Fibroblast of skin of left biceps (primary cell): ENCODE results near the gene C1RL.
A peak's percentile ranks its signal among the peaks of the same experiment; 100 is the strongest.

Experiments
- DNase-seq, 2 experiments: peaks; one replicate each; pipeline ENCODE4 v3.0.0-alpha.2; 2013; ENCODE audit warnings: low read depth in 2 of 2

C1RL gene

DNA sequence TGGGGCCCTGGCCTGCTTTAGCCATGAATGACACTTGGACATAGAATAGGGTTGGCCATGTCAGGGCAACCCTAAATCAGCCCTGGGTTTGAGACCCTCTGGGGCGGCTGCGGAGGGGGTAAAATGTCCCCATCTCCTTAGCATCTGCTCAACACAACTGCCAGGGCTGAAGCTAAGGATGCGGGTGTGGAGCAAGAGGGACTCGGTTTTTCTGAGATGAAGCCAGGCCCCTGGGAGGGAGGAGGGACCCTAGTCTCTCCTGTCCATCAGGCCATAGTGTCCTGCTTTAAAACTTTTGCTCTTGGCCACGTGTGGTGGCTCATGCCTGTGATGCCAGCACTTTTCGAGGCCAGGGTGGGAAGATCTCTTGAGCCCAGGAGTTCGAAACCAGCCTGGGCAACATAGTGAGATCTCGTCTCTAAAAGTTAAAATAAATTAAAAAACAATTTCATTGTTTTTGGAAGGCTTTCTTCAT is 16.0 kb downstream of the C1RL start:
- no peak for DNase-seq

DNA sequence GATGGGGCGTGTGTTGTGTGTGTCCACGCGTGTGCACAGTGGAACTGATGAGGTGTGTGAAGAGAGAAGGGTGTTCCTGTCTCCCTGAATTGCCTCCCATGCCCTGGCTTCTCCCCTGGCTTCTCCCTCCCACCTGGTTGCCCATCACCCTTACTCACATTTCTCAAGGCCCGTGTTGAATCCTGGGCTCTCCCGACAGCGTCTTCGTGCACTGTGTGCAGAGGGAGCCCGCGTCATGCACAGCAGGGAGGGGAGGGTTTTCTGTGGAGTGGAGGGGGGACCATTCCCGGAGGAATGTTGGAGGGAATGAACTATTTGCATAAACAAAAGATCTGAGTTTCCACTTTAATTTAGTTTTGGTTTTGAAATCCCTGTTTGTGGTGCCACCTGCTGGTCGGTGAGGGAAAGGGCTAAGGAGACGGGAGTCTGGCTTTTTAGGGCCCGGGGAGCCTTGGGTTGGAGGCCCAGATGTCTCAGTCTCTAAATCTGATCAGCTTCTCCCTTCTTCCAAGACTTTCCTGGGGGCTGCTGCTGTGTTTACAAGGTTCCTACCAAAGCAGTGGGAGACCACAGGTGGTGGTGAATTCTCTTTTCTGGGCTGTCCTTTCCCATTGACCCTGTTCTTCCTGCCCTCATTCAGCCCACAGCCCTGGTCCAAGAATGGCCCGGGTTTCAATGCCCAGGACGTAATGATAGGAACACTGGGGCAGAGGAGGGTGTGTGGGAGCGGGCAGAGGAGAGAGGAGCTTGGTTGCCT is 16.6 kb downstream of the C1RL start, which contains the start of gene C1R:
TSS of gene C1R (minus strand) at position 217 of the 757 bp plus-strand sequence. CDS start at position 160, 57 bp downstream.
- peak; percentile 82 to 83 for DNase-seq

DNA sequence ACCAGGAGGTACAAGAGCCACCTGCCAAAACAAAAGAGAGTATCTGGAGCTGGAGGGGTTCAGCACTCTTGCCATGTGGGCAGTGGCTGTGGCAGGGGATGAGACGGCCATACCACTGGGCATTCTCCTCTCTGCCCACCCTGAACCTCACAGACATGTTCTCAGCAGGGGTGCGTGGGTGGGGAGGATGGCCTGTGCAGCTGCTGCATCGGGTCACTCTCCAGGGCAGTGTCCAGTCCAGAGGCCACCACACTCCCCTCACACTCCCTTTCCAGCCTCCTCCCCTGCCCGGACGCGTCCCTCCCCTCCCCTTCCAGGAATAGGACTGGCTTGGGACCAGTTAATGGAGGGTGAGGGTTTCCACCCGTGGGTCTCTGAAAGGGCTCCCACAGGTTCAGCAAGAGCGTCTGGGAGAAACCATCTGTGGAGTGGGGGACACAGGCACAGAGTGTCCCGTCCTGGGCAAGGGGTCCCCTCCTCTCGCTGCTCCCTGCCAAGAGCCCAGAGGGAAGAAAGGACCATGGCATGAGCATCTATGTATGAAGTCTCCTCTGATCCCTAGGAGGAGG is 17.3 kb downstream of the C1RL start:
- no peak for DNase-seq

DNA sequence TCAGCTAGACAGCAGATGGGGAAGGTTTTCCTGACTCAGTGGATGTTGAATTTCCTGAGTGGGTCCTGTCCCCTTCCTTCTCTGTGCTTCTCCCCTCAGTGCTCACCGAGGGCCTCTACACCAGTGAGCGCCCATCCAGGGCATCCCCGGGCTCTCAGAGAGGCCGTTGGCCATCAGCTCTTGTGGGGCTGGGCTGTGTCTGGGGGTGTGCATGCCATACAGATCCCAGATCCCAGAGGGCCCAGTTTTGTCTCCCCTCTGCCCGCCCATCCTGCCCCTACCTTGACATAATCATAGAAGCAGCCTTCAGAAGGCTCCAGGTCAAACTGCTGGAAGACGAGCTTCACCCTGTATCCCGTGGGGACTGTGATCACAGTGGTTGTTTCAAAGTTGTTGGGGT is 17.8 kb downstream of the C1RL start:
- DNase-seq, result no peak

DNA sequence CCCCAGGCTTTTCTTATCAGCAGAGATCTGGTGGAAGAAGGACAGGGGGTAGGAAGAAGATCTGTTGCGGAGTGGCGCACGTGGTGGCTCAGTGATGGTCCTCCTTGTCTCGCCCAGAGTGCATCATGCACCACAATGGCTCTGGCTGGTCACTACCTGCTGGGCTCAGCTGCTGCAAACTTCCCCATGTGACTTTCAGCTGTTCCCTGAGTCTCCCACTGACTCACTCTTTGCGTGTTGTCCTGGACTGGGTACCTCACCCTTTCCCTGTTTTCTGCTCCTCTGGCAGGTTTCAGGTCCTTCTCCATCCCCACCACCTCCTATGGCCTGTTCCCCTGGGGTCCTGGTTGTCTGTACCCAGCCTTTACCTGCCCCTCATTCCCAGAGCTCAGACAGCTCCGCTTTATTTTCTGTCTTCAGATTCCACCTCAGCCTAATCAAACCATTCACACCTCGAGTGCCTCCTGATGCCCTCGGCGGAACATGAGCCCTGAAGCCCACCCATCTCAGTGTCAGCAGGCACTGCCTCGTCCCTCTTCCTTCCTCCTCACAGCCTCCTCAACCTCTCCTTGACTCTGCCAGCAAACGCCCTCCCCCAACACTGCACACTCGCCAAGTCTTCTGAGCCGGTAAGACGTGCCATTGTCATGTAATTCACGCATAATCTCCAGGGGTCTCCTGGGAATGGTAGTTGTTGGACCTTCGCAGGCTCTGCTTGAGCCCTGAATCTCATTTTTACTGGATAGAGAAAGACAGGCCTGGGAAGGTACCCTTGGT is 18.6 kb downstream of the C1RL start:
- DNase-seq, result no peak

DNA sequence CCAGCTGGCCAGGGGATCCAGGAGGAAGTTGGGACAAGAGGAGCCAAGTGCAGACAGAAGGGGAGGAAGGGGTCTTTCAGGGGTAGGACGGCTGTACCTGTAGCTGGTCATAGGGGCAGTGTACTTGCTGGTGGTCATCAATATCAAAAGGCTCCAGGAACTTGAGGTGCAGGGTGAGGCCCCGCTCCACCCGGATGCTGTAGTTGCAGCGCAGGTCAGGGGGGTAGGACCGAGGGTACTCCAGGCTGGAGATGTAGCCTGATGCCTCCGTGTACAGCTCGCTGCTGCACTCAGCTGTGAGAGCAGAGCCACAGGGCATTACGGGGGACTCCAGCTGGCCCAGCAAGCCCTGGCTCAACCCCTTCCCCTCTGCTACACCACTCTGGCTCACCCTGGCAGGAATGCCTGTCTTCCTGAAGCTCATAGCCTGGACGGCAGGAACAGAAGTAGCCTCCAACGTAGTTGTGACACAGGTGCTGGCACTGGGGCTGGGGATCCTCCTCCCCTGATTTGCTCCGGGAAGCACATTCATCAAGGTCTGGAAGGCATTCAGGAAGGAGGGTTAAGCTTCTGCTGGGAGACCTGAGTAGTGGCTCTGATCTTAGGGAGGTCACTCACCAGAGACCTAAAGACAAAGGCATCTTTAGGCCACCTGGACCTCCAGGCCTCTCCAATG is 19.7 kb downstream of the C1RL start:
- no peak for DNase-seq

DNA sequence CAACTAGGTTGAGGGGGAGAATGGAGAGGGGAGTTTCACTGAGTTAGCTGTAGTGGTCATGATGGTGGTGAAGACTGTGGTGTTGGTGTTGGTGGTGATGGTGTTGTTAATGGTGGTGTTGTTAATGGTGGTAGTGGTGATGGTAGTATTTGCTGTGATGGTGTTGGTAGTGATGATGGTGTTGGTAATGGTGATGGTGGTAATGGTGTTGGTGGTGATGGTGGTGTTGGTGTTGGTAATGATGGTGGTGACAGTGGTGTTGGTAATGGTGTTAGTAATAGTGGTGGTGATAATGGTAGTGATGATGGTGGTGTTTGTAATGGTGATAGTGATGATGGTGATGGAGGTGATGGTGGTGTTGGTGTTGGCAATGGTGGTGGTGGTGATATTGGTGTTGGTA is 25.9 kb downstream of the C1RL start:
- DNase-seq, result no peak

DNA sequence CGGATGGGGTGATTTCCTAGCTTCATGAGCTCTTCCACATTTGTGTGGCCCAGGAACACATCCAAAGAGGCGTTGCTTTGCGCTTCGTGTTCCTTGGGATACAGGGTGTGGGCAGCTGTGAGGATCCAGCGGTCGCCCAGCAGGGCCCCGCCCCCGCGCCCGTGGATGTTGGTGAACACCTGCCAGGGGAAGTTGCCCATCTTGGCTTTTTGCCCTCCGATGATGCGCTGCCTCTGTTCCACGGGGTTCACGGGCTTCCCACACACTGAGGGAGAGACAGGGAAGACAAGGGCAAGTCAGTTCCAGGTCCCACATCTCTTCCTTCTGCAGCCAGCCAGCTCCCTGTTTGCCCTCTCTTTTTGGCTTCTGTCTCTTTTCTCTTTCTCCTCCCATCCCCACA is 28.0 kb downstream of the C1RL start:
- no peak for DNase-seq

DNA sequence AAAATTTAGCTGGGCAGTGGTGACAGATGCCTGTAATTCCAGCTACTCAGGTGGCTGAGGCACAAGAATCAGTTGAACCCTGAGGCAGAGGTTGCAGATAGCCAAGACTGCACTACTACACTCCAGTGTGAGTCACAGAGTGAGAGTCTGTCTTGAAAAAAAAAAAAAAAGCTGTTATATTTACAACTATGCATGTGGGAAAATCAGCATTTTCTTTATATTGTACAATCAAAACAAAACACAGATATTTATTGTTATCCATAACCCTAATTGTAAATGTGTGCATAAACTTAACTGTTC is 29.2 kb downstream of the C1RL start:
- no peak for DNase-seq

DNA sequence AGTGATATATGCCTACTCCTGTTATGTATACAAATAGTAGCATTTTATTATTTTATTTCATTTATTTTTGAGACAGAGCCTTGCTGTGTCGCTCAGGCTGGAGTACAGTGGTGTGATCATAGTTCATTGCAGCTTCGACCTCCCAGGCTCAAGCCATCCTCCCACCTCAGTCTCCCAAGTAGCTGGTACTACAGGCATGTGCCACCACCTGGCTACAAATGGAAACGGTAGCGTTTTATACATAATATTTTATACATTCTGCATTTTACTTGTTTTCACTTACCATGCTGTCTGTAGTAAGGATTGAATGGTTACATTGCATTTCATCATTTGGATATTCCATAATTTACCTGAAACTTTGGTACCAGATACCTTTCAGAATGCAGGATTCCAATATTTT is 30.9 kb downstream of the C1RL start:
- DNase-seq, result no peak

DNA sequence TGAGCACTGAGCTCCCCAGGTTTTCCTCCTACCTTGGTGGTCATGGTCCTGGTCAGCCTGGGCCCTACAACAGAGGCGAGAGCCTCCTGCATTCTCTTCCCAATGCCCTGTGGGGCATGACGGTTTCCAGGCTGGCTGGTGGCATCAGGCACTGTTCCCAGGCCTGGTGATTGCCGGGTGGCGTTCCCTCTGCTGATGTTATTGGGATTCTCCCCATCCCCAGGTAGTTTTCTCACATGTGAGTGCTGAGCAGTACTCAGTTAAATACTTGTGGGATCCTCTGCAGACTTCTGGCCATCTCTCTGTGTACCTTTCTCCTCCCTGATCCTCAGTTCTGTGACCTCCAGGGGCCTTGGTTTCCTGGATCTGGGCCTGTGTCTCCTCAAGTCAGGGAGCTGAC is 32.5 kb downstream of the C1RL start:
- DNase-seq, result no peak

DNA sequence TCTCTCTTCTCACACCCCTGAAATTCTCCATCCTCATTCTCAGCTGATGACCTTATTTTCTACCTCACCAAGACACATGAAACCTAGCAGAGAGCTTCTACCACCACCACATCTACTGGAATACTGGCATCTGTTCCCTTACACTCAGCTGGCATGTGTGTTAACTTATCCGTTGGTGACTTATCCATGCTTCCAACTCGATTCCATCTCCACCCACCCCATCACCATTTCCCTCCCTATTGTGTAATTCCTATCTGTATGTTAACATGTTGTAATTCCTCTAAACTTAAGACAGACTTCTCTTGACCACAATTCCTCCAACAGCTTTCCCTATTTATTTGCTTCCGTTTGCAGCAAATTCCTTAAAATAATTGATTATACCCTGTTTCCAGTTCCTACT is 33.1 kb downstream of the C1RL start:
- peak; percentile 52 to 60 for DNase-seq

DNA sequence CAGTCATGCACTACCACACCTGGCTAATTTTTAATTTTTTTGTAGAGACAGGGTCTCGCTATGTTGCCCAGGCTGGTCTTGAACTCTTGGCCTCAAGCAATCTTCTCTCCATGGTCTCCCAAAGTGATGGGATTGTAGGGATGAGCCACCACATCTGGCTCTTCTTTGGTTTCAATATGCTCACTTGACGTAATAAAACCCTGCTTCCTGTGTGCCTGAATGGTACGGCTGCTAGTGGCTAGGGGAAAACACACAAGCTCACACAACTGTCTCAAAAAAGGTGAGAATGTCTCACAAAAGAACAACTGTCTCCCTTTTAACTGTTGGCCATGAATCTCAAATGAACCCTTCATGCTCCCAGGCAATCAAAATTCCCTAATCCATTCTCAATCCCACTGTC is 33.5 kb downstream of the C1RL start:
- DNase-seq, result no peak

DNA sequence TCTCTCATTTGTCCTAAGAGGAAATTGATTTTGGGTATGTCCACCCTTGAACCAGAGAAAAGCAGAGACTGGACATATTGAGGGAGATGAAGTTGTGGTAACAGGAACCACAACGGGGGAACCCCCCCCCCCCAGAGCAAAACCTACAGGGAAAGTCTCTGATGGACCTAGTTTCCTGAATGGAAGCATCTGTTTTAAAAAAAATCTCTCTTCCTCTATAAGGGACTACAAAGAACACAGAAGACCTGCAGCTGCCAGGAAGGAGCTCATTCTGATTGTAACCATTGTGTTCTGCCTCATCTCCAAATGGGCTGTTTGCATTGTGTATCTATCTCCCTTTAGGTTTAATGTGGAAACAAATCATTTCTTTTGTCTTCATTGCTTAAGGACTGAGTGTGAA is 35.1 kb downstream of the C1RL start:
- no peak for DNase-seq

DNA sequence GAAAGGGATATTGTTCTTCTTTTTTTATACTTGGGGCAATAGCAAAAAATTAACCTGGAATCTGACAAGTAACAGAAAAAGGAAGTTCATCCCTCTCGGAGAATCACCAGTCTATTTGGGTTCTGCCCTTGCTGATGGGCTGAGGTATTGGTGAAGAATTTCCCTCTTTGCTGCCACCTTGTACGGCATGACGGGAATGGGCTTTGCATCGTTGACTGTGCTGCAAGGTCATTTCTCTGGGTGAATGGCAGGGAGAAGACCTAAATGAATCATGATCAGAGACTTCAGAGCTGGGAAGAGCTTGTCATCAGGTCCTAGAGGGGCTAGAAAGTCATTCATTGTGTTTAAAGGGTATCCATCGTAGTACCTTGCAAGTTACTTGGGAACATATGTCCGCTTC is 36.5 kb downstream of the C1RL start:
- DNase-seq, result no peak

DNA sequence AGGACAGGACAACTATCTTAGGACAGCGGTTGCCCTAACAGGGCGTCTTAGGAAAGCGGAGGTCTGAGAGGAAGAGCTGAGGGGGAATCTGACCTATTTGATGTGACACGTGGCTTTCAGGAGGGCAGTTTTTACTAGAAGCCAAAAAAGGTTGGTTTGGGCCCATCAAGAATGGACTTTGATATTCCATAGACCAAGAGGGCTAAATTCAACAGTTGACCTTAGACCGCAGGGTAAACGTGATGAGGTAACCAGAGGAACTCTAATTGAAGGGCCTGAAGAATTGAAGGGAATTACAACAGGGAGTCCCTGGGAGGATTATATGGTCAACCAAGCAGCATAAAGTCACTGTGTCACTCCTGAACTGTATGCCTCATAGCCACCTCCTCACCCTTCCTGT is 37.0 kb downstream of the C1RL start:
- no peak for DNase-seq

DNA sequence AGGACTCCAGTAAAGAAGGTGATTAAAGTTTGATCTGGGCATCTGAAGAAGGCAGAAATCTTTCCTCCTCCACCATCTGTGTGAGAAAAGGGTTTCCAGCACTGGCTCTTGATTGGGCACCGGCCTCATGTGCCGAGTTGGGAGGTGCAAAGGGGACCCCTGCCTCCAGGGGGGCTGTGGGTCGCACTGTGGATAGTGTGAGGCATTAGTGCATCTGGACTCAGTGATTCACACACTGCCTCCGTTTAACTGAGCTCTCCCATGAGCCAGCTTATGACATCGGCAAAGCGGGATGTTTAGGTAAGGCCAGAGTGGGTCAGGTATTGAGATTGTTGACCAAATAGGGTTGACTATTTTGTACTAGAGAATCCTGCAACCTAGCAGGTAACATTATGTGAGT is 39.6 kb downstream of the C1RL start:
- DNase-seq, result no peak

DNA sequence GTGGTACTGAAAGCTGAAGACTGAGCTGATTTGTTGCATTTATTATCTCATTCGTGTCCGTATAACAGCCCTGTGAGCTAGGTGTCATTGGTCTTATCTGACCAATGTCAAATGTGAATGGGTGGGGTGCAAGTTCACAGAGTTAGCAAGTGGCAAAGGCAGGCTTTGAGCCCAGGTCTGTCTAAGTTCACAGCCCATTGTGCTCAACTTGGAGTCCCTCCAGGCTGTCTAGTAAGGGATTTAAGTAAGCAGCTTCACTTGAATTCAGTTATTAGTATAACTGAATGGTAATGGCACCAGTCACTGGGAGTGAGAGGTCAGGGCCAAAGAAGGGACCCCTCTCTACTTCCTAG is 40.0 kb downstream of the C1RL start:
- no peak for DNase-seq

DNA sequence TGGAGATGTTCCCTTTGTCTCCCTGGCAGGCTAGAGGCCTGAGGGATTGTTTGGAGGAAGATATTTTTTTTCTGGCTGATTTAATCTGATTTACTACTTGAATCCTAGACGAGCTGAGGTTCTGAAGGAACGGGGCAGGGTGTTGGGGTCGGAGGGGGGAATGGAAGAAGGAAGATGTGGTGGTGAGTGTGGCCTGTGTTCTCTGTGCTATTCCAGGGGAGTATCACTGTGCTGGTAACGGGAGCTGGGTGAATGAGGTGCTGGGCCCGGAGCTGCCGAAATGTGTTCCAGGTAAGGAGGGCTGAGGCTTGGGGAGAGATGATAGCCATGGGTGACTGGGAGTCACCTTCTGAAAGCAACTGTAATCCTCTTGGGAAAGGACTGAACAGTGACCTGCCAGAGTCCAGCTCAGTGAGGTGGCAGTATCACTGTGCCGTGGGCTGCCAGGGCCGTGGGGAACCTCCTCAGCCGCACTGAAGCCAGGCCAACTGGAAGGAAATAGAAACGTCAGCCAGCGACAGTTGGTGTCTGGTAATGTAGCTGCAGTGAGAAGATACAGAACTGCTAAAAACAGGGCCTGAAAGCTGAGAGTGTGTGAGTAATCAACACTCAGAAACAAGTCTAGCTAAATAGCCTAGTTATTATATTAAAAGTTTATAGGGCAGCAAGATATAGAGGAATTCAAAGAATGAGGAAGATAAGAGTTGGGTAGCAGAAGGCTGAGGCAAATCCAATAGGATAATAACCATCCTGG is 40.6 kb downstream of the C1RL start:
- no peak for DNase-seq

DNA sequence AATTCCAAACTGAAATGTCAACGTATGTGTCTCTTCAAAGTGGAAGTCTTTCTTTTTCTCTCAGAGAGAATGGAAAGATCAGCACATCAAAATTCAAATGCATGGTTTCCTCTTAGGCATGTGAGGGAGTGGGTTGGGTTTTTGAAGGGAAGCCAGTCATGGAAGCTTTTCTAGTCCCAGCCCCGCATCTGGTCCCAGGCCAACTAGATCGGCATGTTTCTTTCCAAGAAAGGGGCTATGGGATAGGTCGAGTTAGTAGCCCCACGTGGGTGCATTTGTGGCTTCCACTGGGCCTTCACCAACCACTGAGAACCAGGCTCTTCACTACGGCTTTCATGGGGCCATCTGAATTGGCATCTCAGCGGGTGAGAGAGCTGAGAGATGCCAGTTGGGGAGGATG is 41.9 kb downstream of the C1RL start:
- DNase-seq, result no peak

DNA sequence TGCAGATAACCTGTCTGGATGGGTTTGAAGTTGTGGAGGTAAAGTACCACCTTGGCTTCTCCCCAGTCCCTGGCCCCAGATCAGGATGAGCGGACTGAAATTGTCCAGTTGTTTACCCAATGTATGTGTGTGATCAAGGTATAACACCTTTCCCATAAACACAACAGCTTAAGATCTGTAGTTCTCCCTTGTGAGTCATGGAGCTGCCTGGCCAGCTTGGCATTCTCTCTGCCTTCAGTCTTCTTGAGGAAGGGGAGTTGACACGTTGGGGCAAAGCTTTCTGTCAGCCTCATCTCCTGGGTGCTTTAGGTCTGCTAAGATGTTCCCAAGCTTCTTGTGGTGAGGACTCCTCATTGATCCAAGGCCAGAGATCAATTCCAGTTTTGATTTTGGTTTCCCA is 42.4 kb downstream of the C1RL start:
- DNase-seq, result no peak

DNA sequence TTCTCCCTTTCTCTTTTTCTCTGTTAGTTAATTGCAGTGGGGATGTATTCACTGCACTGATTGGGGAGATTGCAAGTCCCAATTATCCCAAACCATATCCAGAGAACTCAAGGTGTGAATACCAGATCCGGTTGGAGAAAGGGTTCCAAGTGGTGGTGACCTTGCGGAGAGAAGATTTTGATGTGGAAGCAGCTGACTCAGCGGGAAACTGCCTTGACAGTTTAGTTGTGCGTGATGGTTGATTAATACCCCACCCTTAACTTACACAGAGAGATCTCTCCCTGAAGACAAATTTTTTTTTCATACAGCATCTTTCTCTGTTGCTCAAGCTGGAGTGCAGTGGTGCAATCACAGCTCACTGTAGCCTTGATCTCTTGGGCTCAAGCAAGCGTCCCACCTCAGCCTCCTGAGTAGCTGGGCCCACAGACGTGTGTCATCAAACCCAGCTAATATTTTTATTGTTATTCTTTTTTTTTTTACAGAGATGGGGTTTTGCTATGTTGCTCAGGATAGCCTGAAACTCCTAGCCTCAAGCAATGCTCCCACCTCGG is 43.9 kb downstream of the C1RL start:
- DNase-seq, result no peak
